Liver (tissue), 9 donors: ENCODE data around the gene ZDHHC14. TPM values are rescaled to one million over a fixed set of nuclear protein-coding genes. Genes with fewer than 3 reads are reported as not detected.
"Not testable (repeated sequence)": the region's sequence is repeated elsewhere in the genome, so short reads cannot be mapped to it uniquely, and the experiment has no call there.

Source experiments
- DNase-seq: peaks from one replicate; pipeline ENCODE4 v3.0.0-alpha.2; 2017; ENCODE audit warnings: low spot score
- H3K27ac ChIP-seq, 2 donors: one replicate each; pipeline ENCODE4 v1.7.0; 2013; ENCODE audit warnings: inconsistent platforms in 2 of 2, low read length in 2 of 2, control low read depth in 1 of 2, low read depth in 1 of 2, mild to moderate bottlenecking in 1 of 2
- H3K27me3 ChIP-seq, 4 donors: one replicate each; pipeline versions ENCODE4 v1.6.1 to v1.7.0; 2013; ENCODE audit warnings: low read length in 3 of 4, inconsistent platforms in 1 of 4, mild to moderate bottlenecking in 1 of 4, moderate library complexity in 1 of 4; ENCODE audit not compliant: control insufficient read depth in 4 of 4, insufficient read depth in 4 of 4
- H3K36me3 ChIP-seq, 4 donors: one replicate each; pipeline versions ENCODE4 v1.6.1 to v1.7.0; 2013; ENCODE audit warnings: low read length in 3 of 4, mild to moderate bottlenecking in 3 of 4, low read depth in 1 of 4, moderate library complexity in 1 of 4; ENCODE audit not compliant: control insufficient read depth in 4 of 4, insufficient read depth in 3 of 4
- H3K4me1 ChIP-seq, 4 donors: one replicate each; pipeline versions ENCODE4 v1.6.1 to v1.7.0; 2013; ENCODE audit warnings: low read length in 3 of 4, mild to moderate bottlenecking in 3 of 4, moderate library complexity in 1 of 4; ENCODE audit not compliant: control insufficient read depth in 4 of 4, insufficient read depth in 4 of 4
- H3K4me3 ChIP-seq, 3 donors: one replicate each; pipeline versions ENCODE4 v1.6.1 to v1.7.0; 2013; ENCODE audit warnings: low read length in 3 of 3, control low read depth in 1 of 3, low read depth in 1 of 3, mild to moderate bottlenecking in 1 of 3
- H3K9ac ChIP-seq, 2 donors: one replicate each; pipeline ENCODE4 v1.7.0; 2013; ENCODE audit warnings: low read length in 2 of 2, mild to moderate bottlenecking in 2 of 2, moderate library complexity in 2 of 2, control low read depth in 1 of 2, low read depth in 1 of 2
- H3K9me3 ChIP-seq, 4 donors: one replicate each; pipeline versions ENCODE4 v1.6.1 to v1.7.0; 2013; ENCODE audit warnings: low read length in 3 of 4; ENCODE audit not compliant: control insufficient read depth in 4 of 4
- CTCF ChIP-seq: fragments of 150-350 bp; IDR thresholded peaks from 2 replicates; pipeline ENCODE4 v1.5.1; 2017; ENCODE audit warnings: improper control_type of control experiment, low read depth, low read length; ENCODE audit not compliant: missing input control
- EGR1 ChIP-seq, 2 donors: IDR thresholded peaks; 2 replicates each; pipeline ENCODE4 v1.6.1; 2016 to 2018; ENCODE audit warnings: antibody characterized with exemption in 2 of 2, low read depth in 2 of 2
- FOXA1 ChIP-seq: IDR thresholded peaks from 2 replicates; pipeline ENCODE4 v1.6.1; 2016; ENCODE audit warnings: antibody characterized with exemption
- FOXA2 ChIP-seq: IDR thresholded peaks from 2 replicates; pipeline ENCODE4 v1.6.1; 2016; ENCODE audit warnings: antibody characterized with exemption
- GABPA ChIP-seq, 2 donors: IDR thresholded peaks in 1 of 2; conservative IDR thresholded peaks in 1 of 2; 2 replicates each; pipeline ENCODE4 v1.6.1; 2016; ENCODE audit warnings: antibody characterized with exemption in 2 of 2, mild to moderate bottlenecking in 1 of 2, moderate library complexity in 1 of 2
- HNF4G ChIP-seq: IDR thresholded peaks from 2 replicates; pipeline ENCODE4 v1.6.1; 2016; ENCODE audit warnings: antibody characterized with exemption
- JUND ChIP-seq, 2 donors: IDR thresholded peaks; 2 replicates each; pipeline ENCODE4 v1.6.1; 2016; ENCODE audit warnings: antibody characterized with exemption in 2 of 2
- MAX ChIP-seq: IDR thresholded peaks from 2 replicates; pipeline ENCODE4 v1.6.1; 2016; ENCODE audit warnings: antibody characterized with exemption
- NR2F2 ChIP-seq: IDR thresholded peaks from 2 replicates; pipeline ENCODE4 v1.6.1; 2016; ENCODE audit warnings: antibody characterized with exemption
- SP1 ChIP-seq: IDR thresholded peaks from 2 replicates; pipeline ENCODE4 v1.6.1; 2018; ENCODE audit warnings: antibody characterized with exemption, mild to moderate bottlenecking
- TAF1 ChIP-seq: conservative IDR thresholded peaks from 2 replicates; pipeline ENCODE4 v1.6.1; 2016; ENCODE audit warnings: antibody characterized with exemption, mild to moderate bottlenecking
- YY1 ChIP-seq: IDR thresholded peaks from 2 replicates; pipeline ENCODE4 v1.6.1; 2016; ENCODE audit warnings: antibody characterized with exemption, mild to moderate bottlenecking
- ZBTB33 ChIP-seq: IDR thresholded peaks from 2 replicates; pipeline ENCODE4 v1.6.1; 2016; ENCODE audit warnings: antibody characterized with exemption
- WGBS: extraction: QIAGEN DNeasy Blood & Tissue Kit; methylation state at CpG from one replicate; pipeline ENCODE4 v1.1.7; 2013; 5-methylcytosine and 5-hydroxymethylcytosine counted together
- polyA plus RNA-seq, 2 donors: library from polyadenylated mRNA; stranded (reverse) in 1 of 2; unstranded in 1 of 2; fragments of 200-250 nt in 1 of 2; fragments of >200 nt in 1 of 2; fragmentation: Nextera tagmentation in 1 of 2; extraction: Ambion mirVana in 1 of 2; gene quantifications; one replicate each; pipeline versions ENCODE4 v1.2.1 to v1.2.3, GENCODE V29; 2013 to 2015
- total RNA-seq, 2 donors: library from RNA; depleted of rRNA; stranded (reverse); fragments of >200 nt; gene quantifications; one replicate each; pipeline ENCODE4 v1.2.3, GENCODE V29; 2014
- donor health status: healthy.
- donor health status: healthy.
- donor health status: healthy.
- donor health status: healthy.
- donor health status: healthy.

ZDHHC14 gene
- total and polyA plus RNA-seq, 4 donors, result 4.4 to 11.7 (median 8.4) TPM

- Histone ChIP-seq H3K27me3 (no peaks in the 10 kb centered on the region), H3K9ac (no peak overlapping the region), H3K9me3 (no peaks in the 10 kb centered on the region), H3K4me1 (no peaks in the 10 kb centered on the region), H3K27ac (no peak overlapping the region), H3K4me3 (no peak overlapping the region), H3K36me3 (no peaks in the 10 kb centered on the region)
- 91% methylated on average over 9 of the region's 9 CpGs for WGBS
- no peak for DNase-seq
- TF ChIP-seq JUND (IDR thresholded peaks at IDR 0.05) (no peak), GABPA (IDR thresholded peaks at IDR 0.05 in 1 of 2, conservative IDR thresholded peaks at IDR 0.05 in 1 of 2) (no peak), FOXA2 (no peak), CTCF (no peak), ZBTB33 (no peak), MAX (no peak), NR2F2 (no peak), SP1 (no peak), EGR1 (IDR thresholded peaks at IDR 0.05; ENCODE audit: low read depth in 2 of 2) (no peak), HNF4G (no peak), YY1 (no peak), FOXA1 (no peak), TAF1 (no peak)
Observed at GRCh38 chr6:157575436-157576145, 194.6 kb downstream of the ZDHHC14 start.

GRCh38 chr6:157576991-157577390 is 196.0 kb downstream of the ZDHHC14 start:
- H3K4me1 ChIP-seq, H3K9ac ChIP-seq, H3K36me3 ChIP-seq, H3K27ac ChIP-seq, H3K27me3 ChIP-seq, H3K4me3 ChIP-seq, DNase-seq, H3K9me3 ChIP-seq: not testable (repeated sequence)

GRCh38 chr6:157578527-157578926 is 197.5 kb downstream of the ZDHHC14 start:
- H3K27ac ChIP-seq, DNase-seq, H3K9me3 ChIP-seq, H3K4me1 ChIP-seq, H3K36me3 ChIP-seq, H3K27me3 ChIP-seq, H3K4me3 ChIP-seq, H3K9ac ChIP-seq: not testable (repeated sequence)
- WGBS, result 99% methylated on average over 2 of the region's 2 CpGs
